IMR-90 (cell line): ENCODE results near the gene LZTFL1. TPM values are rescaled to one million over a fixed set of nuclear protein-coding genes. Genes with fewer than 3 reads are reported as not detected.

Source experiments
- ATAC-seq: fragments of 200-7000 bp; cut with Tn5 transposase; 2 replicates; pipeline ENCODE4 v1.9.1; 2020; ENCODE audit warnings: low read depth, mild to moderate bottlenecking, moderate library complexity
- BruUV-seq: library from RNA; stranded (reverse); fragments of 400-500 nt; replicated peaks from 2 replicates; lab custom pipeline; 2021; lab: Mats Ljungman, UMichigan
- CTCF ChIA-PET: fragments of 300-600 bp; formaldehyde crosslinking; extraction: SDS; loops from one replicate; lab custom pipeline; 2021; ENCODE audit warnings: antibody characterized with exemption; lab: Yijun Ruan, JAX
- POLR2A ChIA-PET: fragments of 300-600 bp; sonication (Branson Sonifier 250); formaldehyde crosslinking; loops from one replicate; lab custom pipeline; 2022; ENCODE audit warnings: antibody characterized with exemption; ENCODE audit not compliant: unreplicated experiment; lab: Charles Lee
- DNase-seq: peaks from one replicate; pipeline ENCODE4 v3.0.0; 2013
- H2AFZ ChIP-seq: replicated peaks from 2 replicates; pipeline ENCODE3; 2013; ENCODE audit warnings: low read length, mild to moderate bottlenecking; ENCODE audit not compliant: poor library complexity
- H2AK5ac ChIP-seq: 2 replicates; pipeline ENCODE4 v1.6.1; 2013; ENCODE audit warnings: low read depth, low read length, inconsistent platforms
- H2AK9ac ChIP-seq: replicated peaks from 2 replicates; pipeline ENCODE3; 2013; ENCODE audit warnings: mild to moderate bottlenecking, low read depth, low read length, moderate library complexity; ENCODE audit not compliant: poor library complexity
- H2BK120ac ChIP-seq: 2 replicates; pipeline ENCODE4 v1.6.1; 2013; ENCODE audit warnings: low read depth, low read length, inconsistent platforms
- H2BK15ac ChIP-seq: 3 replicates; pipeline ENCODE4 v1.6.1; 2013; ENCODE audit warnings: low read depth, low read length, inconsistent platforms
- H2BK20ac ChIP-seq: 2 replicates; pipeline ENCODE4 v1.6.1; 2013; ENCODE audit warnings: low read depth, mild to moderate bottlenecking, inconsistent platforms, low read length, moderate library complexity
- H2BK5ac ChIP-seq: 2 replicates; pipeline ENCODE4 v1.6.1; 2013; ENCODE audit warnings: mild to moderate bottlenecking, low read depth, low read length, inconsistent platforms; ENCODE audit not compliant: poor library complexity, severe bottlenecking
- H3K14ac ChIP-seq: replicated peaks from 2 replicates; pipeline ENCODE4 v1.6.1; 2013; ENCODE audit warnings: low read depth, low read length, inconsistent platforms
- H3K18ac ChIP-seq: 2 replicates; pipeline ENCODE4 v1.6.1; 2013; ENCODE audit warnings: low read depth, low read length, control low read depth
- H3K23ac ChIP-seq: 2 replicates; pipeline ENCODE4 v1.6.1; 2013; ENCODE audit warnings: low read depth, low read length, inconsistent platforms
- H3K27ac ChIP-seq: 2 replicates; pipeline ENCODE4 v1.5.1; 2013; ENCODE audit warnings: mild to moderate bottlenecking, control low read depth, low read length; ENCODE audit not compliant: insufficient read depth
- H3K27me3 ChIP-seq: 2 replicates; pipeline ENCODE4 v1.6.1; 2013; ENCODE audit warnings: low read length; ENCODE audit not compliant: control insufficient read depth, insufficient read depth
- H3K36me3 ChIP-seq: 2 replicates; pipeline ENCODE4 v1.6.1; 2013; ENCODE audit warnings: low read length, mixed read lengths; ENCODE audit not compliant: control insufficient read depth, insufficient read depth
- H3K4ac ChIP-seq: 2 replicates; pipeline ENCODE4 v1.6.1; 2013; ENCODE audit warnings: low read depth, low read length, inconsistent platforms
- H3K4me1 ChIP-seq: 2 replicates; pipeline ENCODE4 v1.6.1; 2013; ENCODE audit warnings: low read length, mixed read lengths; ENCODE audit not compliant: control insufficient read depth, insufficient read depth
- H3K4me2 ChIP-seq: 2 replicates; pipeline ENCODE4 v1.6.1; 2013; ENCODE audit warnings: low read depth, mild to moderate bottlenecking, control low read depth, low read length, moderate library complexity
- H3K4me3 ChIP-seq: 2 replicates; pipeline ENCODE4 v1.5.1; 2013; ENCODE audit warnings: low read depth, mild to moderate bottlenecking, control low read depth, low read length, moderate library complexity; ENCODE audit not compliant: insufficient read depth
- H3K56ac ChIP-seq: 2 replicates; pipeline ENCODE4 v1.6.1; 2013; ENCODE audit warnings: low read length, inconsistent platforms; ENCODE audit not compliant: insufficient read depth; ENCODE audit errors: extremely low read depth
- H3K79me1 ChIP-seq, 2 experiments: 2 replicates each; pipeline ENCODE4 v1.6.1; 2013; ENCODE audit warnings: low read length in 2 of 2, inconsistent platforms in 1 of 2, low read depth in 1 of 2
- H3K9ac ChIP-seq: 2 replicates; pipeline ENCODE4 v1.6.1; 2013; ENCODE audit warnings: low read depth, low read length, control low read depth
- H3K9me1 ChIP-seq: 2 replicates; pipeline ENCODE4 v1.6.1; 2013; ENCODE audit warnings: low read length, inconsistent platforms; ENCODE audit not compliant: insufficient read depth
- H3K9me3 ChIP-seq: 2 replicates; pipeline ENCODE4 v1.6.1; 2013; ENCODE audit warnings: low read length; ENCODE audit not compliant: control insufficient read depth, insufficient read depth
- H4K20me1 ChIP-seq: 2 replicates; pipeline ENCODE4 v1.6.1; 2013; ENCODE audit warnings: low read length, inconsistent platforms; ENCODE audit not compliant: insufficient read depth
- H4K5ac ChIP-seq: 2 replicates; pipeline ENCODE4 v1.6.1; 2013; ENCODE audit warnings: mild to moderate bottlenecking, low read depth, low read length, control low read depth
- H4K8ac ChIP-seq, 2 experiments: 2 replicates each; pipeline ENCODE4 v1.6.1; 2013; ENCODE audit warnings: low read depth in 2 of 2, low read length in 2 of 2, control low read depth in 1 of 2, inconsistent platforms in 1 of 2
- H4K91ac ChIP-seq: 2 replicates; pipeline ENCODE4 v1.6.1; 2013; ENCODE audit warnings: low read depth, low read length, inconsistent platforms; ENCODE audit not compliant: insufficient read depth
- FOS ChIP-seq: fragments of 150-350 bp; IDR thresholded peaks from 2 replicates; pipeline ENCODE4 v1.6.1; 2016; ENCODE audit warnings: low read depth, low read length
- WGBS, 2 experiments: methylation state at CpG; one replicate each; pipeline versions ENCODE4 v1.1.5 to v1.1.7; 2013; ENCODE audit warnings: missing lambda C conversion rate in 2 of 2; ENCODE audit not compliant: insufficient read length in 1 of 2; ENCODE audit errors: extremely low coverage in 2 of 2; 5-methylcytosine and 5-hydroxymethylcytosine counted together
- dilution Hi-C: fragments of 300-500 bp; cut with HindIII; formaldehyde crosslinking; loops from one replicate; pipeline ENCODE4 v1.14.3; 2018; ENCODE audit warnings: low sequenced_read_pairs; ENCODE audit not compliant: unreplicated experiment
- in situ Hi-C: fragments of 300-500 bp; cut with MboI; formaldehyde crosslinking; loops from 3 replicates; pipeline ENCODE4 v1.14.3; 2019; ENCODE audit warnings: low sequenced_read_pairs, inconsistent platforms, mixed read lengths
- intact Hi-C: fragments of 100-400 bp; cut with micrococcal nuclease; formaldehyde crosslinking; loops from 2 replicates; pipeline ENCODE4 v1.10.0; 2022
- polyA plus RNA-seq, 3 experiments: library from polyadenylated mRNA; depleted of rRNA; stranded (reverse); fragments of >200 nt; gene quantifications; 2 replicates each; pipeline ENCODE4 v1.2.3, GENCODE V29; 2012; ENCODE audit warnings: low replicate concordance in 1 of 3
- total RNA-seq: library from RNA; depleted of rRNA; stranded (reverse); fragments of >200 nt; gene quantifications from 2 replicates; pipeline ENCODE4 v1.2.3, GENCODE V29; 2012
- TF ChIP-seq, protein P1 (sequence below): conservative IDR thresholded peaks from 2 replicates; pipeline ENCODE4 v1.5.1; 2012; ENCODE audit warnings: mild to moderate bottlenecking, low read depth, low read length, improper control_type of control experiment
- TF ChIP-seq, protein P2 (sequence below): fragments of 150-350 bp; IDR thresholded peaks from 2 replicates; pipeline ENCODE4 v1.6.1; 2017; ENCODE audit warnings: mild to moderate bottlenecking, antibody characterized with exemption, low read length, low read depth

LZTFL1 gene
- total and polyA plus RNA-seq, 2 of the 4 experiments (the other 2 are of a cell fraction) = 10.3 to 10.4 TPM

- Histone ChIP-seq H3K14ac (no peak overlapping the region), H3K36me3 (no peaks in the 10 kb centered on the region), H3K9me1 (no peaks in the 10 kb centered on the region), H3K9ac (no peak overlapping the region), H4K8ac (no peak overlapping the region), H3K79me1 (no peaks in the 10 kb centered on the region), H2BK15ac (no peak overlapping the region), H2BK5ac (no peak overlapping the region), H4K20me1 (no peaks in the 10 kb centered on the region), H2BK20ac (no peak overlapping the region), H2AK9ac (no peak overlapping the region), H3K4ac (no peak overlapping the region), H3K4me3 (no peak overlapping the region), H2BK120ac (no peak overlapping the region), H3K9me3 (peaks cover 5% of the 10 kb centered on the region; the same call in 1 of the 2 replicates), H3K4me1 (no peaks in the 10 kb centered on the region), H2AFZ (no peak overlapping the region), H3K18ac (no peak overlapping the region), H2AK5ac (no peak overlapping the region), H3K56ac (no peak overlapping the region), H3K27me3 (peaks cover 77% of the 10 kb centered on the region), H3K4me2 (no peak overlapping the region), H3K27ac (no peak overlapping the region), H4K91ac (no peak overlapping the region), H3K23ac (no peak overlapping the region), H4K5ac (no peak overlapping the region)
- TF ChIP-seq, protein P1, sequence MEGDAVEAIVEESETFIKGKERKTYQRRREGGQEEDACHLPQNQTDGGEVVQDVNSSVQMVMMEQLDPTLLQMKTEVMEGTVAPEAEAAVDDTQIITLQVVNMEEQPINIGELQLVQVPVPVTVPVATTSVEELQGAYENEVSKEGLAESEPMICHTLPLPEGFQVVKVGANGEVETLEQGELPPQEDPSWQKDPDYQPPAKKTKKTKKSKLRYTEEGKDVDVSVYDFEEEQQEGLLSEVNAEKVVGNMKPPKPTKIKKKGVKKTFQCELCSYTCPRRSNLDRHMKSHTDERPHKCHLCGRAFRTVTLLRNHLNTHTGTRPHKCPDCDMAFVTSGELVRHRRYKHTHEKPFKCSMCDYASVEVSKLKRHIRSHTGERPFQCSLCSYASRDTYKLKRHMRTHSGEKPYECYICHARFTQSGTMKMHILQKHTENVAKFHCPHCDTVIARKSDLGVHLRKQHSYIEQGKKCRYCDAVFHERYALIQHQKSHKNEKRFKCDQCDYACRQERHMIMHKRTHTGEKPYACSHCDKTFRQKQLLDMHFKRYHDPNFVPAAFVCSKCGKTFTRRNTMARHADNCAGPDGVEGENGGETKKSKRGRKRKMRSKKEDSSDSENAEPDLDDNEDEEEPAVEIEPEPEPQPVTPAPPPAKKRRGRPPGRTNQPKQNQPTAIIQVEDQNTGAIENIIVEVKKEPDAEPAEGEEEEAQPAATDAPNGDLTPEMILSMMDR = no peak
- TF ChIP-seq, protein P2, sequence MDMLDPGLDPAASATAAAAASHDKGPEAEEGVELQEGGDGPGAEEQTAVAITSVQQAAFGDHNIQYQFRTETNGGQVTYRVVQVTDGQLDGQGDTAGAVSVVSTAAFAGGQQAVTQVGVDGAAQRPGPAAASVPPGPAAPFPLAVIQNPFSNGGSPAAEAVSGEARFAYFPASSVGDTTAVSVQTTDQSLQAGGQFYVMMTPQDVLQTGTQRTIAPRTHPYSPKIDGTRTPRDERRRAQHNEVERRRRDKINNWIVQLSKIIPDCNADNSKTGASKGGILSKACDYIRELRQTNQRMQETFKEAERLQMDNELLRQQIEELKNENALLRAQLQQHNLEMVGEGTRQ = no peak
- TF ChIP-seq FOS = no peak
- no peak for DNase-seq
- dilution Hi-C loops = no loop called here
- ChIA-PET CTCF (no interaction called here), POLR2A (no interaction called here)
- intact Hi-C loops = no loop called here
- in situ Hi-C loops = no loop called here
- WGBS, 2 experiments = 27% methylated on average over 2 of the region's 11 CpGs; no CpG with 5 or more reads in 1 of the 2 experiments
- no peak for ATAC-seq
- no TSS peak for BruUV-seq
Measured at GRCh38 chr3:45777746-45778386, 64.1 kb downstream of the LZTFL1 start.
